Activated CD4-positive, alpha-beta T cell treated with anti-CD3 and anti-CD28 coated beads, Interleukin-2, amount 10 ng/mL, durations not matched to agents 7 days and 5 days (primary cell): ENCODE data around the gene ZNF776. TPM values are rescaled to one million over a fixed set of nuclear protein-coding genes. Genes with fewer than 3 reads are reported as not detected.
"Not testable (repeated sequence)": the region's sequence is repeated elsewhere in the genome, so short reads cannot be mapped to it uniquely, and the experiment has no call there.

Experiments
- CTCF ChIA-PET: fragments of 350-600 bp; sonication (Branson Sonifier 250); formaldehyde crosslinking; loops from one replicate; lab custom pipeline; 2021; ENCODE audit warnings: antibody characterized with exemption; lab: Charles Lee
- POLR2A ChIA-PET: fragments of 350-600 bp; sonication (Branson Sonifier 250); formaldehyde crosslinking; loops from one replicate; lab custom pipeline; 2021; ENCODE audit warnings: antibody characterized with exemption; lab: Charles Lee
- DNase-seq: peaks from one replicate; pipeline ENCODE4 v3.0.0-alpha.2; 2020
- H3K27ac Mint-ChIP-seq: one replicate; pipeline ENCODE4 v1.8.0; 2021; ENCODE audit warnings: mild to moderate bottlenecking, moderate library complexity, mixed read lengths
- H3K27me3 Mint-ChIP-seq: one replicate; pipeline ENCODE4 v1.8.0; 2021; ENCODE audit warnings: mixed read lengths
- H3K36me3 Mint-ChIP-seq: one replicate; pipeline ENCODE4 v1.8.0; 2021; ENCODE audit warnings: low read depth, mixed read lengths
- H3K4me1 Mint-ChIP-seq: one replicate; pipeline ENCODE4 v1.8.0; 2021; ENCODE audit warnings: mixed read lengths
- H3K4me3 Mint-ChIP-seq: one replicate; pipeline ENCODE4 v1.8.0; 2021; ENCODE audit warnings: mild to moderate bottlenecking, moderate library complexity, mixed read lengths
- H3K9me3 Mint-ChIP-seq: one replicate; pipeline ENCODE4 v1.8.0; 2021; ENCODE audit warnings: mixed read lengths
- total RNA-seq, 2 experiments: library from RNA; stranded (reverse); gene quantifications; one replicate each; pipeline ENCODE4 v1.2.3, GENCODE V29; 2021

The ZNF776 gene
- total RNA-seq, 2 experiments from 2014 or later = 16.1 to 21.4 TPM

- POLR2A ChIA-PET = no interaction called here
These were observed 40.3 kb downstream of the ZNF776 start for GRCh38 chr19:57786906-57787305.

GRCh38 chr19:57788114-57788692 lies 41.6 kb downstream of the ZNF776 start:
- POLR2A ChIA-PET = no interaction called here
- peaks cover 12% of the 10 kb centered on the region for H3K4me1 Mint-ChIP-seq
- no peaks in the 10 kb centered on the region for H3K27me3 Mint-ChIP-seq
- H3K4me3 Mint-ChIP-seq = no peak overlapping the region
- H3K36me3 Mint-ChIP-seq = peaks cover 70% of the 10 kb centered on the region
- H3K9me3 Mint-ChIP-seq = peaks cover 40% of the 10 kb centered on the region
- CTCF ChIA-PET = no interaction called here
- no peak for DNase-seq
- H3K27ac Mint-ChIP-seq = peak overlapping the region; percentile 63

More at GRCh38 chr19:57786906-57787305, 40.3 kb downstream of the ZNF776 start:
- Mint-ChIP-seq H3K9me3 (peaks cover 40% of the 10 kb centered on the region), H3K4me1 (peaks cover 12% of the 10 kb centered on the region), H3K27ac (no peak overlapping the region), H3K4me3 (no peak overlapping the region), H3K36me3 (peaks cover 69% of the 10 kb centered on the region), H3K27me3 (no peaks in the 10 kb centered on the region)
- CTCF ChIA-PET = no interaction called here
- DNase-seq = no peak

GRCh38 chr19:57789288-57789687 lies 42.7 kb downstream of the ZNF776 start:
- Mint-ChIP-seq H3K4me3 (no peak overlapping the region), H3K27ac (no peak overlapping the region), H3K27me3 (no peaks in the 10 kb centered on the region), H3K4me1 (peaks cover 12% of the 10 kb centered on the region), H3K36me3 (peaks cover 70% of the 10 kb centered on the region), H3K9me3 (peaks cover 40% of the 10 kb centered on the region)
- DNase-seq = no peak
- ChIA-PET POLR2A (no interaction called here), CTCF (no interaction called here)

GRCh38 chr19:57796580-57796979 lies 50.0 kb downstream of the ZNF776 start:
- DNase-seq, H3K27me3 Mint-ChIP-seq, H3K4me1 Mint-ChIP-seq, POLR2A ChIA-PET, CTCF ChIA-PET, H3K9me3 Mint-ChIP-seq, H3K4me3 Mint-ChIP-seq, H3K27ac Mint-ChIP-seq: not testable (repeated sequence)
- peaks cover 42% of the 10 kb centered on the region for H3K36me3 Mint-ChIP-seq

GRCh38 chr19:57800696-57801095 lies 54.1 kb downstream of the ZNF776 start:
- no peaks in the 10 kb centered on the region for H3K9me3 Mint-ChIP-seq
- CTCF ChIA-PET = interaction anchor here (0.7 kb wide), 1 partner anchor 14 kb away, joined by 3 read pairs; the partner anchor contains the start of gene ZNF552
- no peak overlapping the region for H3K4me3 Mint-ChIP-seq
- H3K4me1 Mint-ChIP-seq = peaks cover 29% of the 10 kb centered on the region
- H3K27ac Mint-ChIP-seq = no peak overlapping the region
- POLR2A ChIA-PET = no interaction called here
- no peaks in the 10 kb centered on the region for H3K27me3 Mint-ChIP-seq
- H3K36me3 Mint-ChIP-seq = peaks cover 42% of the 10 kb centered on the region
- DNase-seq = no peak

GRCh38 chr19:57802269-57802668 lies 55.7 kb downstream of the ZNF776 start:
- no peaks in the 10 kb centered on the region for H3K9me3 Mint-ChIP-seq
- ChIA-PET CTCF (no interaction called here), POLR2A (no interaction called here)
- DNase-seq = no peak
- H3K27me3 Mint-ChIP-seq = no peaks in the 10 kb centered on the region
- H3K27ac Mint-ChIP-seq = no peak overlapping the region
- H3K36me3 Mint-ChIP-seq = peaks cover 38% of the 10 kb centered on the region
- H3K4me3 Mint-ChIP-seq = no peak overlapping the region
- peaks cover 29% of the 10 kb centered on the region for H3K4me1 Mint-ChIP-seq

GRCh38 chr19:57803265-57803593 lies 56.6 kb downstream of the ZNF776 start:
- ChIA-PET POLR2A (no interaction called here), CTCF (no interaction called here)
- Mint-ChIP-seq H3K27ac (peak overlapping the region; percentile 78), H3K36me3 (peaks cover 45% of the 10 kb centered on the region), H3K27me3 (no peaks in the 10 kb centered on the region), H3K9me3 (no peaks in the 10 kb centered on the region), H3K4me1 (peaks cover 28% of the 10 kb centered on the region), H3K4me3 (peak overlapping the region; percentile 56)
- DNase-seq = no peak

- CTCF ChIA-PET = no interaction called here
- DNase-seq = no peak
- Mint-ChIP-seq H3K4me1 (peaks cover 28% of the 10 kb centered on the region), H3K27ac (peak overlapping the region; percentile 78), H3K4me3 (peak overlapping the region; percentile 56), H3K27me3 (no peaks in the 10 kb centered on the region), H3K36me3 (peaks cover 50% of the 10 kb centered on the region), H3K9me3 (no peaks in the 10 kb centered on the region)
- POLR2A ChIA-PET = no interaction called here
These were observed 57.1 kb downstream of the ZNF776 start for GRCh38 chr19:57803594-57804325.

GRCh38 chr19:57807541-57807940 lies 60.9 kb downstream of the ZNF776 start:
- ChIA-PET CTCF (interaction anchor here (0.6 to 0.8 kb wide), 2 partner anchors 9 to 80 kb away, joined by 3 to 5 read pairs; partner anchors contain the start of gene ZNF671), POLR2A (no interaction called here)
- no peaks in the 10 kb centered on the region for H3K27me3 Mint-ChIP-seq
- peaks cover 31% of the 10 kb centered on the region for H3K4me1 Mint-ChIP-seq
- DNase-seq = no peak
- H3K4me3 Mint-ChIP-seq = no peak overlapping the region
- no peaks in the 10 kb centered on the region for H3K9me3 Mint-ChIP-seq
- no peak overlapping the region for H3K27ac Mint-ChIP-seq
- H3K36me3 Mint-ChIP-seq = peaks cover 65% of the 10 kb centered on the region

Other genes with a start within 250 kb of the ZNF776 start
- gene ZNF773, start 246.9 kb upstream of the ZNF776 start, total RNA-seq = 10 to 100 TPM; 10.6 to 11.0 TPM
- gene ZNF549, start 219.5 kb upstream of the ZNF776 start, total RNA-seq = 1 to 10 TPM; 9.0 to 9.1 TPM
- 10 to 100 TPM; 12.6 to 16.0 TPM for gene ZNF550, start 187.0 kb upstream of the ZNF776 start, total RNA-seq
- gene ZNF416, start 167.9 kb upstream of the ZNF776 start, total RNA-seq = 1 to 10 TPM; 7.2 to 7.8 TPM
- 1 to 10 TPM; 8.2 to 8.4 TPM for gene ZIK1, start 162.7 kb upstream of the ZNF776 start, total RNA-seq
- gene ZNF530, start 146.9 kb upstream of the ZNF776 start, total RNA-seq = 10 to 100 TPM; 10.3 to 12.1 TPM
- 10 to 100 TPM; 13.7 to 15.4 TPM for gene ZNF134, start 132.6 kb upstream of the ZNF776 start, total RNA-seq
- 10 to 100 TPM; 16.5 to 17.9 TPM for gene ZNF211, start 113.6 kb upstream of the ZNF776 start, total RNA-seq
- gene ZSCAN4, start 77.9 kb upstream of the ZNF776 start, total RNA-seq = not detected
- 10 to 100 TPM; 13.4 to 16.2 TPM for gene ZNF551, start 64.8 kb upstream of the ZNF776 start, total RNA-seq
- 1 to 10 TPM; 5.0 to 5.8 TPM for gene ZNF154, start 37.6 kb upstream of the ZNF776 start, total RNA-seq
- gene ZNF671, start 19.2 kb upstream of the ZNF776 start, total RNA-seq = 10 to 100 TPM; 13.9 to 14.4 TPM
- 10 to 100 TPM; 26.8 to 28.4 TPM for gene ZNF586, start 22.9 kb downstream of the ZNF776 start, total RNA-seq
- gene ZNF552, start 68.1 kb downstream of the ZNF776 start, total RNA-seq = 10 to 100 TPM in 1 of 2 experiments, 1 to 10 TPM in 1; 8.7 to 10.0 TPM
- gene ZNF587B, start 83.5 kb downstream of the ZNF776 start, total RNA-seq = 10 to 100 TPM; 16.2 to 18.4 TPM
- gene ZNF587, start 103.0 kb downstream of the ZNF776 start, total RNA-seq = 10 to 100 TPM; 35.3 to 35.6 TPM
- 10 to 100 TPM; 20.9 to 22.2 TPM for gene ZNF814, start 142.2 kb downstream of the ZNF776 start, total RNA-seq
- 10 to 100 TPM; 30.3 to 30.7 TPM for gene ZNF417, start 169.8 kb downstream of the ZNF776 start, total RNA-seq
- gene ZNF418, start 188.6 kb downstream of the ZNF776 start, total RNA-seq = 1 to 10 TPM; 7.2 to 7.9 TPM
- gene ZNF256, start 200.9 kb downstream of the ZNF776 start, total RNA-seq = 1 to 10 TPM; 9.1 to 9.3 TPM
- under 1 TPM; 0.37 to 0.82 TPM for gene C19orf18, start 227.7 kb downstream of the ZNF776 start, total RNA-seq